ENCODE data around the gene PDSS2.
"Not testable (repeated sequence)": the region's sequence is repeated elsewhere in the genome, so short reads cannot be mapped to it uniquely, and the experiment has no call there.

The PDSS2 gene

GRCh38 chr6:107209406-107210305, 249.7 kb downstream of the PDSS2 start:
- DNase-seq = no peak

- DNase-seq = no peak
These were observed 252.0 kb downstream of the PDSS2 start for GRCh38 chr6:107207251-107207873.

GRCh38 chr6:107205058-107205998, 254.0 kb downstream of the PDSS2 start:
- no peak for DNase-seq

GRCh38 chr6:107202876-107203468, 256.4 kb downstream of the PDSS2 start:
- no peak for DNase-seq

GRCh38 chr6:107198631-107199416, 260.5 kb downstream of the PDSS2 start:
- DNase-seq = no peak

- no peak for DNase-seq
These were observed 263.2 kb downstream of the PDSS2 start for GRCh38 chr6:107196152-107196551.

GRCh38 chr6:107194723-107195122, 264.6 kb downstream of the PDSS2 start:
- DNase-seq = not testable (repeated sequence)

GRCh38 chr6:107192830-107193229, 266.5 kb downstream of the PDSS2 start:
- no peak for DNase-seq

GRCh38 chr6:107187630-107188029, 271.7 kb downstream of the PDSS2 start:
- DNase-seq = no peak

GRCh38 chr6:107186047-107186446, 273.3 kb downstream of the PDSS2 start:
- no peak for DNase-seq

GRCh38 chr6:107185391-107185970, 273.9 kb downstream of the PDSS2 start:
- peak in 1 of 14 donors; percentile 0 for DNase-seq

GRCh38 chr6:107184435-107184834, 274.9 kb downstream of the PDSS2 start:
- no peak for DNase-seq

- DNase-seq = no peak
These were observed 279.3 kb downstream of the PDSS2 start for GRCh38 chr6:107180099-107180498.

GRCh38 chr6:107179004-107179403, 280.4 kb downstream of the PDSS2 start:
- no peak for DNase-seq

GRCh38 chr6:107173779-107174178, 285.6 kb downstream of the PDSS2 start:
- DNase-seq = no peak

GRCh38 chr6:107171513-107171912, 287.9 kb downstream of the PDSS2 start:
- DNase-seq = no peak

GRCh38 chr6:107164299-107164698, 295.1 kb downstream of the PDSS2 start:
- DNase-seq = not testable (repeated sequence)

GRCh38 chr6:107161521-107161920, 297.8 kb downstream of the PDSS2 start:
- DNase-seq = no peak

GRCh38 chr6:107156617-107157016, 302.7 kb downstream of the PDSS2 start:
- no peak for DNase-seq

GRCh38 chr6:107154801-107155160, 304.6 kb downstream of the PDSS2 start:
- DNase-seq = peak in 1 of 14 donors; percentile 72

All from C1 segment of cervical spinal cord (tissue), 14 donors.